HEK293T (cell line): ENCODE data around the gene CKS1B.

Experiments used
- ELF4 ChIP-seq: fragments of 450-650 bp; IDR thresholded peaks from 2 replicates; pipeline ENCODE4 v1.6.1; 2017; ENCODE audit warnings: antibody characterized with exemption
- HDGF ChIP-seq: fragments of 450-650 bp; IDR thresholded peaks from 2 replicates; pipeline ENCODE4 v1.6.1; 2017; ENCODE audit warnings: antibody characterized with exemption, borderline replicate concordance
- L3MBTL2 ChIP-seq: fragments of 450-650 bp; conservative IDR thresholded peaks from 2 replicates; pipeline ENCODE4 v1.6.1; 2016; ENCODE audit warnings: mild to moderate bottlenecking
- NFRKB ChIP-seq: fragments of 450-650 bp; IDR thresholded peaks from 2 replicates; pipeline ENCODE4 v1.6.1; 2016; ENCODE audit warnings: mild to moderate bottlenecking, moderate library complexity
- SP1 ChIP-seq: fragments of 450-650 bp; IDR thresholded peaks from 2 replicates; pipeline ENCODE4 v1.6.1; 2017
- TF ChIP-seq, protein P1 (sequence below): fragments of 450-650 bp; IDR thresholded peaks from 2 replicates; pipeline ENCODE4 v1.6.1; 2016

DNA sequence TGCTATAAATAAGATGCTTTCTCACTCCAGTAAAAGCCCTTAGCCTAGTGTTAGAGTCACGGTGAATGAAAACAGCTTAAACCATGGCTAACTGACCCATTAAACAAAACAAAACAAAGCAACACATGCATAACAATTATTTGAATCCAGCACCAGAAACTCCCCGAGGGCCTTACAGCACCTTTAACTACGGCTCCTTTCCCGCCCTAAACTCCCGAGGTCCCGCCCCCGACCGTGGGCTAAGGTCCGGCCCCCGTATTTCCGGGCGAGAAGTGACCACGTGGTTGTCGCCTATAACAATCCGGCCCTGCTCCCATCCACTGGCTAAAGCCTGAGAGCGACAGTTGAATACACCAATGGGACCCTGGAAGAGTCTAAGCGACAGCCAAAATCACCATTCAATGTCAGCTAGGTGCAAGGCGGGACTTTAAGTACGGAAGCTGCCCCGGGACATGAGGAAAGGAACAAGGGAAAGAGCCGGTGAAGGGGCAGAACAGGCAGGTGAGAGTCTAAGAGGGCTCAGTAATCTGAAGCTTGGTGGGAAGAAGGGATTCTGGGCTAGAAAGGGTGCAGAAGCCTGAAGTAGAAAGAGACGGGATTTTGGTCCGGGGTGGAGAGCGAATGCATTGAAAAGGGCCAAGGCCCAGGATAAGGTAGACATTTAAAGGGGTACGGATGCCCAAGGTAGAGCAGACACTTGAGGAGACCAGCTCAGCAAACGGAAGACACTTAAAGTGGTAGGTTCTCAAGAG lies 8.6 kb downstream of the CKS1B start, which contains the start of gene FLAD1:
- TF ChIP-seq SP1 (no peak), NFRKB (no peak), L3MBTL2 (peak; percentile 98), HDGF (no peak), ELF4 (peak; percentile 98)
- TF ChIP-seq, protein P1, sequence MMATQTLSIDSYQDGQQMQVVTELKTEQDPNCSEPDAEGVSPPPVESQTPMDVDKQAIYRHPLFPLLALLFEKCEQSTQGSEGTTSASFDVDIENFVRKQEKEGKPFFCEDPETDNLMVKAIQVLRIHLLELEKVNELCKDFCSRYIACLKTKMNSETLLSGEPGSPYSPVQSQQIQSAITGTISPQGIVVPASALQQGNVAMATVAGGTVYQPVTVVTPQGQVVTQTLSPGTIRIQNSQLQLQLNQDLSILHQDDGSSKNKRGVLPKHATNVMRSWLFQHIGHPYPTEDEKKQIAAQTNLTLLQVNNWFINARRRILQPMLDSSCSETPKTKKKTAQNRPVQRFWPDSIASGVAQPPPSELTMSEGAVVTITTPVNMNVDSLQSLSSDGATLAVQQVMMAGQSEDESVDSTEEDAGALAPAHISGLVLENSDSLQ: peak; percentile 100
